ENCODE measurements around the gene FOXP4. TPM values are rescaled to one million over a fixed set of nuclear protein-coding genes. Genes with fewer than 3 reads are reported as not detected.

FOXP4 gene
- total RNA-seq, 1 experiment from 2014 or later, result 10.7 TPM

- H3K27me3 ChIP-seq (ENCODE audit: control insufficient read depth, insufficient read depth, low read length), result peaks cover 25% of the 10 kb centered on the region; the same call in 1 of the 2 replicates
- H3K4me3 ChIP-seq (ENCODE audit: insufficient read depth, low read depth, low read length), result peak overlapping the region; percentile 69; the same call in 1 of the 2 replicates
- H3K36me3 ChIP-seq (replicated peaks; ENCODE audit: control insufficient read depth, insufficient read depth, low read length), result no peaks in the 10 kb centered on the region; the same call in 1 of the 2 replicates
- DNase-seq, result peak; percentile 60
Observed at GRCh38 chr6:41561416-41561815, 15.2 kb downstream of the FOXP4 start.

DNA sequence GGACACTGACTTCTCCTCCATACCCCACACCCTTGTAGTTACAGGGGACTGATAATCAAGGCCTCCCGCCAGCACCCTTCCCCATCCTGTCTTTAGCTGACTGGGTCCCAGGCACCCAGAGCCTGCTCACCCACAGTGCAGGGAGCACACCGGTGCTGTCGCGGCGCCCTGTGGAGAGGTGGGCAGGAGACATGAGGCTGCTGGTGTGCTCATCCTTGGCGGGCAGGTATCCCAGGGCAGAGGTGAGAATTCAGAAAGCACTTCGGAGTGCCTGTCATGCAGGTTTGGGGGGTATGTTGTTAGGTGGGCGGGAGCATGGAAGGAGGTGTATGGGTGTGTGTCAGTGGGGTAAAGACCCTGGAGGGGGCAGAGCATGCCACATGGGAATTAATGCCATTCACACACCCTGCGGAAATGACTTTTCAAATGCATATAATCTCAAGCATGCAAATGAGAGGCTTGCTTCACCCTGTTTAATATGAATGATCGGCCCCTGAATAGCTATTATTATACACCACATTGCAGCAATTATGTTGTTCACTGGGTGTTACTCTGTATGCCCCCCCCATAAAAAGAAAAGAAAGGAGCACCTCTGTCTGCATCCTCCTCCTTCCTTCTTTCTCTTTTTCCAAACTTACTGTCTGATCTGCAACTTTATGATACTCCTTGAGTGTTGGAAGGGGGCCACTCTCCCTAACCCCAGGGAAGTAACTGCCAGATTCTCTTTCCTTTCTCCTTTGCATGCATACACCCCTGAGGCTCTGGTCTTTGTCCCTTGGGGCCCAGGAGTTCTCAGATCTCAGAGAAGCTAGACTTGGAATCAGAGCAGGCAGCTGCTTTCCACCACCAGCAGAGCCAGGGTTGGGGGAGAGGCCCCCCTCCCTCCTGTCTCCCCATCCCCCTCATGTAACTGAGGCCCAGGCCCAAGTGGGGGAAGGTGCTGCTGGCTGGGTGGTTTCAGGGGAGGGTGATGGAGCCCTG is 16.0 kb downstream of the FOXP4 start:
- DNase-seq, result peak; percentile 75
- Histone ChIP-seq H3K36me3 (replicated peaks; ENCODE audit: control insufficient read depth, insufficient read depth, low read length) (no peaks in the 10 kb centered on the region; the same call in 1 of the 2 replicates), H3K27me3 (ENCODE audit: control insufficient read depth, insufficient read depth, low read length) (peaks cover 19% of the 10 kb centered on the region; the same call in 1 of the 2 replicates), H3K4me3 (ENCODE audit: insufficient read depth, low read depth, low read length) (no peak overlapping the region)

- H3K27me3 ChIP-seq (ENCODE audit: control insufficient read depth, insufficient read depth, low read length), result peaks cover 15% of the 10 kb centered on the region; the same call in 1 of the 2 replicates
- no peaks in the 10 kb centered on the region; the same call in 1 of the 2 replicates for H3K36me3 ChIP-seq (replicated peaks; ENCODE audit: control insufficient read depth, insufficient read depth, low read length)
- no peak overlapping the region for H3K4me3 ChIP-seq (ENCODE audit: insufficient read depth, low read depth, low read length)
- DNase-seq, result no peak
Observed at GRCh38 chr6:41563060-41563776, 17.0 kb downstream of the FOXP4 start.

DNA sequence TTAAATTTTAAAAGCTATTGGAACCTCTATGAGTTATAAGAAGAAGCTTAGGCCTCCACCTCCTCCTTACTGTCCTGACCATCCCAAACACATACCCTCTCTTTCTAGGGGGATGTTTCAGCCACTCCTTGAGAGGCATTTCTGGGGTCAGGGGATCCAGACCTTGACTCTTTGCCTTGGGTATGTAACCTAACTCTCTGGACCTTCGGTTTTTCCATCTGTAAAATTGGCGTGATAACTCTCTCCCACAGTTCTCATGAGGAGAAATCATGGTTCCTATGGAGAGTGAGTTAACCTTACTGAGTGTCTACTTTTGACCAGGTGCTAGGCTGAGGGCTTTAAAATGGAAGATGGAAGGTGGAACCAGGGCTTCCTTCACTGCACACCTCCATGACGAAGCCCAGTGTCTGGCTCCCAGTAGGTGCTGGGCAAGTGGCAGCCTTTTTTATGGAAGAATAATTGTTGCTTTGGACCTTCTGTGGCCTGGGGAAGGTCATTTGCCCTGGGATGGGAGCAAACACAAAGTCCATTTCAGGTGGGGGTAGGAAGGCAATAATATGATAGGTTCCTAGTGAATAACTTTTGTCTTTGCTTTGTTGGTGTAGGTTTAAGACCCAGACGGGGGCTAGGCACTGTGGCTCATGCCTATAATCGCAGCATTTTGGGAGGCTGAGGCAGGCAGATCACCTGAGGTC is 18.4 kb downstream of the FOXP4 start:
- no peaks in the 10 kb centered on the region; the same call in 1 of the 2 replicates for H3K36me3 ChIP-seq (replicated peaks; ENCODE audit: control insufficient read depth, insufficient read depth, low read length)

GRCh38 chr6:41565701-41566100 is 19.5 kb downstream of the FOXP4 start:
- no peaks in the 10 kb centered on the region; the same call in 1 of the 2 replicates for H3K36me3 ChIP-seq (replicated peaks; ENCODE audit: control insufficient read depth, insufficient read depth, low read length)
- no peaks in the 10 kb centered on the region; the same call in 1 of the 2 replicates for H3K27me3 ChIP-seq (ENCODE audit: control insufficient read depth, insufficient read depth, low read length)
- H3K4me3 ChIP-seq (ENCODE audit: insufficient read depth, low read depth, low read length), result no peak overlapping the region
- no peak for DNase-seq

More for the DNA sequence above, 18.4 kb downstream of the FOXP4 start:
- H3K4me3 ChIP-seq (ENCODE audit: insufficient read depth, low read depth, low read length), result no peak overlapping the region
- H3K27me3 ChIP-seq (ENCODE audit: control insufficient read depth, insufficient read depth, low read length), result peaks cover 3% of the 10 kb centered on the region; the same call in 1 of the 2 replicates
- no peak for DNase-seq

DNA sequence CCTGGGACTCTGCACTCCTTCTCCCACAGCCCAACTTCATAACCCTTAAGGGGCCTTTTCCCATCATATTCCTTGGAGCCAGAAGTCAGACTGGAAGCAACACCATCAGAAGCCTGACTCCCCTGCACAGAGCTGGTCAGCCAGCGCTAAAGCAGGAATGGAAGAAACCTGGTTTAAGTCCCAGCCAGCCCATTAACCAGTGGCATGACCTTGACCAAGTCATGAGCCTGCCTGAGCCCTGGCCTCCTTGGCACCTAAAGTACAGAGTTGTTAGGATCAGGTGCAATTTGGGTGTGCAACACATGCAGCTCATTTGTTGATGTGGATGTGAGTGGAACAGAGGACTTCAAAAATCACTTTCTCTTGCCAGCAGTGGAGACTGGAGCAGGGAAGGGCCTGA is 20.8 kb downstream of the FOXP4 start:
- DNase-seq, result no peak
- no peaks in the 10 kb centered on the region; the same call in 1 of the 2 replicates for H3K36me3 ChIP-seq (replicated peaks; ENCODE audit: control insufficient read depth, insufficient read depth, low read length)
- H3K27me3 ChIP-seq (ENCODE audit: control insufficient read depth, insufficient read depth, low read length), result no peaks in the 10 kb centered on the region; the same call in 1 of the 2 replicates
- no peak overlapping the region for H3K4me3 ChIP-seq (ENCODE audit: insufficient read depth, low read depth, low read length)

DNA sequence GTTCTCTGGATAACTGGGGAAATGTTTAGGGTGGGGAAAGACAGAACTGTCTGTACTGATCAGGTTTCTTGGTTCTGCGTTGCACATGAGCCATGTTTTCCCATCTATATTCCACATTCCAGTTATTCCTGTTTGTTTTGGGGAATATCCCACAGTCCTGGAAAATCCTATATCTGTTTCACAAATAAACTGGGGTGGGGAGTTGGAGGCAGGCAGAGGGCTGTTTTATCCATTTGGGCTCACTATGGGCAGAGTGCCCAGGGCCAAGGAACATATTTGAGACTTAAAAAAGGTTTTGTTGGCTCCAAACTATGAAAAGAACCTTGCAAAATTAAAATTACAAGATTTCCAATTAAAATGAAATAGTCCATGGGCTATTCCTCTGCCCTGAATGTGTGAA is 21.5 kb downstream of the FOXP4 start:
- no peaks in the 10 kb centered on the region; the same call in 1 of the 2 replicates for H3K27me3 ChIP-seq (ENCODE audit: control insufficient read depth, insufficient read depth, low read length)
- H3K4me3 ChIP-seq (ENCODE audit: insufficient read depth, low read depth, low read length), result no peak overlapping the region
- DNase-seq, result no peak
- no peaks in the 10 kb centered on the region; the same call in 1 of the 2 replicates for H3K36me3 ChIP-seq (replicated peaks; ENCODE audit: control insufficient read depth, insufficient read depth, low read length)

- Histone ChIP-seq H3K27me3 (ENCODE audit: control insufficient read depth, insufficient read depth, low read length) (no peaks in the 10 kb centered on the region; the same call in 1 of the 2 replicates), H3K4me3 (ENCODE audit: insufficient read depth, low read depth, low read length) (no peak overlapping the region), H3K36me3 (replicated peaks; ENCODE audit: control insufficient read depth, insufficient read depth, low read length) (no peaks in the 10 kb centered on the region; the same call in 1 of the 2 replicates)
- no peak for DNase-seq
Observed at GRCh38 chr6:41568202-41568584, 22.0 kb downstream of the FOXP4 start.

DNA sequence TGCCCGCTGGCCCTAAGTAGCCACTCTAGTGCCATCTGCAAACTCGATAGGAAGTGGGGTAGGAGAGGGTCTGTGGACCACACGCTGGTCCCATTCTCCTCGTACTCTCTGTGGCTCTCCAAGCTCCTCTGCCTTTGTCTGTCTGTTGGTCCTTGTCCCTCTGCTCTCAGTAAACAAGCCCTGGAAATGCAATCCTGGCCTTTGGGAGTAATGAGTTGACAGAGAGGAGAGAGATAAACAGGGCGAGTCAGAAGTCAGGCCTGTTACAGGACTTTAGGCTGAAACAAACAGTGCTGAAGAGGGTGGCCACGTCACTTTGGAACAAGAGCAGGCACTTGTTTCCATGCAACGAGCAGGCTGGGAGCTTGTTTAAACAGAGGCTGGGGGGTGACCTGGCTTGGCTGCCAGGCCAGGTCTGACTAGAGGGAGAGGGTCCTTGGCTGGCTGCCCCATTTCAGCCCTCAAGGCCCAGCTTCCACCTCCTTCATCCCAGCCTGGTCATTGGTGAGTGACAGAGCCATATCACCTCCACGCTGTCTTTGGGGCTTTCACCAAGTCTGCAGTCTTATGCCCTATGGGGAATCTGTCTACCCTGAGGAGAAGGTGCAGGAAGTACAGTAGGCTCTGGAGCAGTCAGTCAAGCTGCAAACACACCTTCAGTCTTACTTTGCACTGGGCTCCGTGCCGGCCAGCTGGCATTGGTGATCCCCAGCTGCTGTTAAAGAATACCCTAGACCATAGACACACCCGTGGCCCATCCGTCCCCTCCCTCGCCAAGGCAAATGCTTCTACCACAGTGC is 22.6 kb downstream of the FOXP4 start:
- Histone ChIP-seq H3K4me3 (ENCODE audit: insufficient read depth, low read depth, low read length) (no peak overlapping the region), H3K36me3 (replicated peaks; ENCODE audit: control insufficient read depth, insufficient read depth, low read length) (no peaks in the 10 kb centered on the region; the same call in 1 of the 2 replicates), H3K27me3 (ENCODE audit: control insufficient read depth, insufficient read depth, low read length) (no peaks in the 10 kb centered on the region; the same call in 1 of the 2 replicates)
- peak; percentile 53 for DNase-seq

DNA sequence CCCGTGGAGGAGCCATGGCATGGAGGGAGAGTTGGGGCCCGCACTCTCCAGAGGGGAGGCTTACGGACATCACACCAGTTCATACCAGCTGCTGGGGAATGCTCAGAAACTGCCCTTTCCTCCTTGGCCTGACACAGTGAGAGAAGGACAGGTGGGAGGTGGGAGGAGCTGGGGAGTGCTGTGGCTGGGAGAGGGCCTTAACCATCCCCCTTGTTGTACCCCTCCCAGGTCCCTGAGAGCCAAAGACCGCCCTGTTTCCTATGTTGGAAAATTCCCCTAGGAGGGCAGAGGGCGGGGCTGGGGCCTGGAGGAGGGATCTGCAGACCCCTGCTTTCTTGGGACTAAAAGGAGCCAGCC is 24.1 kb downstream of the FOXP4 start:
- no peaks in the 10 kb centered on the region; the same call in 1 of the 2 replicates for H3K36me3 ChIP-seq (replicated peaks; ENCODE audit: control insufficient read depth, insufficient read depth, low read length)
- DNase-seq, result peak; percentile 88
- no peak overlapping the region for H3K4me3 ChIP-seq (ENCODE audit: insufficient read depth, low read depth, low read length)
- no peaks in the 10 kb centered on the region; the same call in 1 of the 2 replicates for H3K27me3 ChIP-seq (ENCODE audit: control insufficient read depth, insufficient read depth, low read length)

GRCh38 chr6:41571021-41571780 is 25.0 kb downstream of the FOXP4 start:
- DNase-seq, result peak; percentile 43
- no peaks in the 10 kb centered on the region; the same call in 1 of the 2 replicates for H3K27me3 ChIP-seq (ENCODE audit: control insufficient read depth, insufficient read depth, low read length)
- H3K36me3 ChIP-seq (replicated peaks; ENCODE audit: control insufficient read depth, insufficient read depth, low read length), result no peaks in the 10 kb centered on the region; the same call in 1 of the 2 replicates
- no peak overlapping the region for H3K4me3 ChIP-seq (ENCODE audit: insufficient read depth, low read depth, low read length)

DNA sequence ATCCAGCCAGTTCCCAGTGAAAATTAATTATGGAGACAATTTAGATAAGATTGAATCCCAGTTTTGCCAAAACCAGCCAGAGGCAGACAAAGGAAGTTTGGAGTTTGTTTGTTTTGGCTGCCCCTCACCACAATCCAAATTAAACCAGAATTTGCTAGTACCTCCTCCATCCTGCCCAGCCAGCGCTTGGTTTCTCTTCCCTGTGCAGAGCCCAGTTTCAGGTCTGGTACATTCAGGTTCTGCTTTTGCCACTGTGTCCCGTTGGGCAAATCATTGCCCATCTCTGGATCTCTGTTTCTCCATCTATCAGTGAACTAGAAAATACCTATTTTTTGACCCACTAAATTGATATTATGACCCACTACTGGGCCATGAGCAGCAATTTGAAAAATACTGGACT is 26.4 kb downstream of the FOXP4 start:
- Histone ChIP-seq H3K27me3 (ENCODE audit: control insufficient read depth, insufficient read depth, low read length) (no peaks in the 10 kb centered on the region), H3K4me3 (ENCODE audit: insufficient read depth, low read depth, low read length) (no peak overlapping the region), H3K36me3 (replicated peaks; ENCODE audit: control insufficient read depth, insufficient read depth, low read length) (no peaks in the 10 kb centered on the region)
- DNase-seq, result no peak

DNA sequence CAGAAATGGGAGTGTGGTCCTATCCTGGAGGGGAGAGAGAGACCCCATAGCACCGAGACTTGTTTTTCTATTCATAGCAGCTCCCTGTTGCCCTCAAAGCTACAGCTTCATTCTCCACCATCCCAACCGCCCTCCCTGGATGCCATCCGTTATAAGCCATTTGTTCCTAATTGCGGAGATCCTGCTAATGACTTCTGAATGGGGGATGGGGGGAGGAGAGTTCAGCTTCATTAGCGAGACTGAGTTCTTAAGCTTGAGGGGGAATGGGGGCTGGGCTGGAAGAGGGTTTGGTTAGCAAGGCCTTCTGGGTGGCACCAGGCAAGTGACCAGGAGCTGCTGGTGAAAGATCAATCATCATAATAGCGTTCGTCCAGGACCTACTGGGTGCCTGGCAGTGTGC is 27.1 kb downstream of the FOXP4 start:
- H3K27me3 ChIP-seq (ENCODE audit: control insufficient read depth, insufficient read depth, low read length), result no peaks in the 10 kb centered on the region
- peak; percentile 22 for DNase-seq
- no peak overlapping the region for H3K4me3 ChIP-seq (ENCODE audit: insufficient read depth, low read depth, low read length)
- H3K36me3 ChIP-seq (replicated peaks; ENCODE audit: control insufficient read depth, insufficient read depth, low read length), result no peaks in the 10 kb centered on the region

All from H7 (cell line).